Activated effector memory CD4-positive, alpha-beta T cell treated with anti-CD3 and anti-CD28 coated beads, Interleukin-2, amount 50 U/mL, for 16 hours (primary cell): ENCODE data around the gene KCNJ11.

ENCODE experiments used
- DNase-seq: peaks from one replicate; pipeline ENCODE4 v3.0.0-alpha.2; 2020

The KCNJ11 gene

GRCh38 chr11:17408026-17408425 is 19.6 kb upstream of the KCNJ11 start:
- no peak for DNase-seq

- DNase-seq: no peak
These were observed 19.1 kb upstream of the KCNJ11 start for GRCh38 chr11:17407575-17407974.

GRCh38 chr11:17406818-17407149 is 18.3 kb upstream of the KCNJ11 start:
- no peak for DNase-seq

- DNase-seq: no peak
These were observed 17.8 kb upstream of the KCNJ11 start for GRCh38 chr11:17406082-17406817.

GRCh38 chr11:17405232-17406005 is 17.0 kb upstream of the KCNJ11 start:
- no peak for DNase-seq

- no peak for DNase-seq
These were observed 15.7 kb upstream of the KCNJ11 start for GRCh38 chr11:17403980-17404759.

GRCh38 chr11:17402486-17402885 is 14.0 kb upstream of the KCNJ11 start:
- no peak for DNase-seq

GRCh38 chr11:17401841-17402240 is 13.4 kb upstream of the KCNJ11 start:
- no peak for DNase-seq

GRCh38 chr11:17401316-17401715 is 12.9 kb upstream of the KCNJ11 start:
- no peak for DNase-seq

- DNase-seq: peak; percentile 49
These were observed 11.8 kb upstream of the KCNJ11 start for GRCh38 chr11:17400048-17400775.

GRCh38 chr11:17399236-17399635 is 10.8 kb upstream of the KCNJ11 start:
- no peak for DNase-seq

- peak; percentile 58 for DNase-seq
These were observed 9.0 kb upstream of the KCNJ11 start for GRCh38 chr11:17397311-17398002.

GRCh38 chr11:17396598-17397310 is 8.3 kb upstream of the KCNJ11 start:
- peak; percentile 51 for DNase-seq

GRCh38 chr11:17395978-17396377 is 7.5 kb upstream of the KCNJ11 start:
- DNase-seq: peak; percentile 43

- peak; percentile 55 for DNase-seq
These were observed 7.1 kb upstream of the KCNJ11 start for GRCh38 chr11:17395554-17395961.

GRCh38 chr11:17394743-17395390 is 6.4 kb upstream of the KCNJ11 start:
- no peak for DNase-seq

GRCh38 chr11:17393472-17393871 is 5.0 kb upstream of the KCNJ11 start:
- DNase-seq: no peak

- no peak for DNase-seq
These were observed 4.4 kb upstream of the KCNJ11 start for GRCh38 chr11:17392872-17393271.

GRCh38 chr11:17391493-17392355 is 3.3 kb upstream of the KCNJ11 start:
- DNase-seq: no peak
